ENCODE data around the gene THADA. TPM values are rescaled to one million over a fixed set of nuclear protein-coding genes. Genes with fewer than 3 reads are reported as not detected.
A peak's percentile ranks its signal among the peaks of the same experiment; 100 is the strongest.

THADA gene
- total RNA-seq, 1 donor from 2014 or later: 41.2 TPM

- H3K4me1 ChIP-seq: peaks cover 36% of the 10 kb centered on the region
- peak; percentile 32 to 52 for ATAC-seq
- intact Hi-C loops (cut with DNase I): loop anchor here (10.0 kb wide), 2 partner anchors 258 to 528 kb away; partner anchors contain the start of gene ZFP36L2
- H3K27ac ChIP-seq: peak overlapping the region; percentile 16
- no peak for TF ChIP-seq CTCF (IDR thresholded peaks at IDR 0.05)
- peaks cover 7% of the 10 kb centered on the region for H3K36me3 ChIP-seq
- no peak for DNase-seq
- no peak overlapping the region for H3K4me3 ChIP-seq
- no peaks in the 10 kb centered on the region for H3K27me3 ChIP-seq (ENCODE audit: low read depth)
- no peaks in the 10 kb centered on the region for H3K9me3 ChIP-seq
Measured at GRCh38 chr2:43482961-43483360, 112.9 kb downstream of the THADA start.

- ATAC-seq: no peak
- no peaks in the 10 kb centered on the region for H3K9me3 ChIP-seq
- peaks cover 7% of the 10 kb centered on the region for H3K36me3 ChIP-seq
- H3K27me3 ChIP-seq (ENCODE audit: low read depth): no peaks in the 10 kb centered on the region
- DNase-seq: no peak
- H3K4me1 ChIP-seq: peaks cover 36% of the 10 kb centered on the region
- intact Hi-C loops (cut with DNase I): loop anchor here (10.0 kb wide), 2 partner anchors 257 to 527 kb away; partner anchors contain the start of gene ZFP36L2
- TF ChIP-seq CTCF (IDR thresholded peaks at IDR 0.05): no peak
- H3K27ac ChIP-seq: no peak overlapping the region
- no peak overlapping the region for H3K4me3 ChIP-seq
Measured at GRCh38 chr2:43481927-43482542, 113.8 kb downstream of the THADA start.

GRCh38 chr2:43480874-43481273, 115.0 kb downstream of the THADA start:
- no peak for TF ChIP-seq CTCF (IDR thresholded peaks at IDR 0.05)

GRCh38 chr2:43478412-43479086, 117.3 kb downstream of the THADA start:
- H3K4me3 ChIP-seq: no peak overlapping the region
- ATAC-seq: peak in 1 of 2 donors; percentile 89
- peaks cover 13% of the 10 kb centered on the region for H3K4me1 ChIP-seq
- intact Hi-C loops (cut with DNase I): no loop called here
- no peaks in the 10 kb centered on the region for H3K9me3 ChIP-seq
- no peak for DNase-seq
- H3K36me3 ChIP-seq: peaks cover 7% of the 10 kb centered on the region
- no peak for TF ChIP-seq CTCF (IDR thresholded peaks at IDR 0.05)
- H3K27ac ChIP-seq: no peak overlapping the region
- H3K27me3 ChIP-seq (ENCODE audit: low read depth): no peaks in the 10 kb centered on the region

More at GRCh38 chr2:43480874-43481273, 115.0 kb downstream of the THADA start:
- intact Hi-C loops (cut with DNase I): loop anchor here (10.0 kb wide), 2 partner anchors 256 to 526 kb away; partner anchors contain the start of gene ZFP36L2
- H3K36me3 ChIP-seq: peaks cover 7% of the 10 kb centered on the region
- no peak overlapping the region for H3K4me3 ChIP-seq
- H3K27ac ChIP-seq: no peak overlapping the region
- H3K4me1 ChIP-seq: peaks cover 24% of the 10 kb centered on the region
- ATAC-seq (no peak), DNase-seq (no peak)
- H3K9me3 ChIP-seq: no peaks in the 10 kb centered on the region
- H3K27me3 ChIP-seq (ENCODE audit: low read depth): no peaks in the 10 kb centered on the region

- H3K27me3 ChIP-seq (ENCODE audit: low read depth): no peaks in the 10 kb centered on the region
- TF ChIP-seq CTCF (IDR thresholded peaks at IDR 0.05): no peak
- no peak overlapping the region for H3K27ac ChIP-seq
- no peak for DNase-seq
- peaks cover 7% of the 10 kb centered on the region for H3K36me3 ChIP-seq
- H3K4me3 ChIP-seq: no peak overlapping the region
- H3K4me1 ChIP-seq: no peaks in the 10 kb centered on the region
- H3K9me3 ChIP-seq: no peaks in the 10 kb centered on the region
- intact Hi-C loops (cut with DNase I): no loop called here
- no peak for ATAC-seq
Measured at GRCh38 chr2:43475922-43476321, 119.9 kb downstream of the THADA start.
